HUES6 (cell line): Measurements from ENCODE around the gene DPP9.
A peak's percentile ranks its signal among the peaks of the same experiment; 100 is the strongest.
"Not testable (repeated sequence)": the region's sequence is repeated elsewhere in the genome, so short reads cannot be mapped to it uniquely, and the experiment has no call there.

Experiments used
- H3K27ac ChIP-seq: 2 replicates; pipeline ENCODE4 v1.7.0; 2013; ENCODE audit warnings: low read depth, mild to moderate bottlenecking, low read length, inconsistent platforms
- H3K27me3 ChIP-seq: 2 replicates; pipeline ENCODE4 v1.6.1; 2013; ENCODE audit warnings: low read length; ENCODE audit not compliant: control insufficient read depth, insufficient read depth
- H3K36me3 ChIP-seq: 2 replicates; pipeline ENCODE4 v1.6.1; 2013; ENCODE audit warnings: low read length; ENCODE audit not compliant: control insufficient read depth, insufficient read depth
- H3K4me1 ChIP-seq: 2 replicates; pipeline ENCODE4 v1.6.1; 2013; ENCODE audit warnings: low read length; ENCODE audit not compliant: control insufficient read depth, insufficient read depth
- H3K4me3 ChIP-seq: 2 replicates; pipeline ENCODE4 v1.5.1; 2013; ENCODE audit warnings: low read depth, low read length
- H3K9ac ChIP-seq: one replicate; pipeline ENCODE4 v1.6.1; 2013; ENCODE audit warnings: mild to moderate bottlenecking, low read length
- H3K9me3 ChIP-seq: 2 replicates; pipeline ENCODE4 v1.6.1; 2013; ENCODE audit warnings: low read depth, low read length; ENCODE audit not compliant: control insufficient read depth, insufficient read depth

DPP9 gene

GRCh38 chr19:4755459-4755858, 31.8 kb upstream of the DPP9 start:
- peaks cover 28% of the 10 kb centered on the region for H3K27me3 ChIP-seq
- no peak overlapping the region for H3K27ac ChIP-seq
- peaks cover 8% of the 10 kb centered on the region for H3K4me1 ChIP-seq
- no peak overlapping the region for H3K4me3 ChIP-seq
- no peak overlapping the region for H3K9ac ChIP-seq
- H3K9me3 ChIP-seq: no peaks in the 10 kb centered on the region
- no peaks in the 10 kb centered on the region for H3K36me3 ChIP-seq

GRCh38 chr19:4754248-4754647, 30.6 kb upstream of the DPP9 start:
- Histone ChIP-seq H3K27ac (no peak overlapping the region), H3K4me3 (no peak overlapping the region), H3K9ac (no peak overlapping the region), H3K4me1 (peaks cover under 1% of the 10 kb centered on the region; the same call in 1 of the 2 replicates), H3K27me3 (peaks cover 22% of the 10 kb centered on the region), H3K36me3 (no peaks in the 10 kb centered on the region), H3K9me3 (no peaks in the 10 kb centered on the region)

DNA sequence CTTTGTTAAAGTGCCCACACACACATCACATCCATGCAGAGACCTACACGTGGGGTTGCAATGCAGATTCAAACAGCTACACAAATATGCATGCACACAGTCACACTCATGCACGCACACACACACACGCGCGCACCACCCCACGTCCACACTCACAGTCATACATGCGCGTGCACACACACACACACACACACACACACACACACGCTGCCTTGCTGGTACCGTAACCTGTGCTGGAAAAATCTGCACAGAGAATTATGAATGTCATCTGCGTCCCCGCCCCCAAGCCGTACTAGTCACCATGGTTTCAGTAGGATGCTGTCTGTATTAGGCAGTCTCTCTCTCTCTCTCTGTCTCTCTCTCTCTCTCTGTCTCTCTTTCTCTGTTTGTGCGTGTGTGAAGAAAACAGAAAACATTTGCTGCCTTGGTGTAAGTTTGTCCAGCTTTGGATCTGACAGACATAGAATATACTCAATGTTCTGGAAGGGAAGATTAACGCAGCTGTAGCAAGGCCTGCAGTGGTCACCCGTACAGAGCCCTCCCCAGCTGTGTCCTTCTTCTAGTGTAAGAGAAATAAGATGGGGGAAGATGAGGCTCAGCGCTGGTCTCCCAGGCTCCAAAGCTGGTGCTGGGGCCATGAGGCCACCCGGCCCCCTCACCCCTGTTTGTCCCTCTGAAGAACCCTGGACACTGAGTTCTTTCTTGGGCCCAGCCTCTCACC, 26.4 kb upstream of the DPP9 start:
- Histone ChIP-seq H3K27me3 (peaks cover 13% of the 10 kb centered on the region; the same call in 1 of the 2 replicates), H3K36me3 (no peaks in the 10 kb centered on the region), H3K4me3 (no peak overlapping the region), H3K27ac (no peak overlapping the region), H3K9ac (no peak overlapping the region), H3K4me1 (no peaks in the 10 kb centered on the region), H3K9me3 (no peaks in the 10 kb centered on the region)

DNA sequence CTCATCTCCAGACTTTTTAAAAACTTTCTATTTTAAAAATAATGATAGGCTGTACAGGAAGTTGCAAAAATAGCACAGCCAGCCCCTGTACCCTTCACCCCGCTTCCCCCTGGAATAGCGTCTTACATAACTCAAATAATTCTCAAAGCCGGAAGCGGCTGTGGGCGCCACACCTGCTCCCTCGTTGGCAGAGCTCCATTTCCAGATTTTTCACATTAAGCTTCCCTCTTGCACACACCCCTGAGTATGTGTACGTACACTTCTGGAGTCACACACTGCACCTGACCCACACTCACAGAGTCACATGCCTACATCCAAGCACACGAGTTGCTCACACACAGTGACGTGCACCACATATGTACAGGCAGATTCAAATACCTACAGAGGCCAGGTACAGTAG, 24.9 kb upstream of the DPP9 start:
- Histone ChIP-seq H3K4me3 (no peak overlapping the region), H3K36me3 (no peaks in the 10 kb centered on the region), H3K4me1 (no peaks in the 10 kb centered on the region), H3K9me3 (no peaks in the 10 kb centered on the region), H3K27ac (no peak overlapping the region), H3K27me3 (peaks cover 13% of the 10 kb centered on the region; the same call in 1 of the 2 replicates), H3K9ac (no peak overlapping the region)

DNA sequence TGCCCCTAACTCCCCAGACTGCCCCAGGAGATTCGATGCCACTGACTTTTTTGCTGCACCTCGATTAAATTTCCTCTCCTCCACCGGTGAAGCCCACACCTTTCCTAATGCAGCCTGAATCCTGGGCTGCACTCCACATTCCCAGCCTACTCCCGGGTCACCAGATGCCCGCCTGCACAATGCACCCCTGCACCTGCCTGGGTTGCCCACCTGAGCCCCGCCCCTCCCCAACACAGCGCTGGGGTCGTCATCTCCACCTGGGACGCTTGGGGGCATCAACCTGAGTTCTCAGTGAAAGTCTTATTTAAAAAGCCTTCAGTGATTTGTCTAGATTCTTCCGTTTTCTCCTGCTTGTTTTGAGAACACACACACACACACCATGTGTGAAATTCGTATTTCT, 24.5 kb upstream of the DPP9 start:
- Histone ChIP-seq H3K27me3 (peaks cover 13% of the 10 kb centered on the region; the same call in 1 of the 2 replicates), H3K27ac (no peak overlapping the region), H3K4me3 (no peak overlapping the region)

DNA sequence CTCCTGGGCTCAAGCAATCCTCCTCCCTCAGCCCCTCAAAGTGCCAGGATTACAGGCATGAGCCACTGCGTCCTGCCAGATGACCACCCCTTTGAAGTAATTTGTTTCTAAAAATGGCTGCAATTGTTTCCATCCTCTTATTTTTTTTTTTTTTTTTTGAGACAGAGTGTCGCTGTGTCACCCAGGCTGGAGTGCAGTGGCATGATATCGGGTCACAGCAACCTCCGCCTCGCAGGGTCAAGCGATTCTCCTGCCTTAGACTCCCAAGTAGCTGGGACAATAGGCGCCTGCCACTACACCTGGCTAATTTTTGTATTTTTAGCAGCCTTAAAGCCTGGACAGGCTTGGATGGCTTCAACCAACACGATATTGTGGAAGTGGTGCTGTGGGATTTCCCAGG, 22.3 kb upstream of the DPP9 start:
- Histone ChIP-seq H3K9ac (no peak overlapping the region), H3K36me3 (no peaks in the 10 kb centered on the region), H3K9me3 (no peaks in the 10 kb centered on the region), H3K4me1 (peaks cover 11% of the 10 kb centered on the region), H3K27me3 (peaks cover 13% of the 10 kb centered on the region; the same call in 1 of the 2 replicates), H3K4me3 (no peak overlapping the region), H3K27ac (no peak overlapping the region)

More for the DNA sequence above, 24.5 kb upstream of the DPP9 start:
- Histone ChIP-seq H3K9ac (no peak overlapping the region), H3K36me3 (no peaks in the 10 kb centered on the region), H3K9me3 (no peaks in the 10 kb centered on the region), H3K4me1 (peaks cover 3% of the 10 kb centered on the region)

DNA sequence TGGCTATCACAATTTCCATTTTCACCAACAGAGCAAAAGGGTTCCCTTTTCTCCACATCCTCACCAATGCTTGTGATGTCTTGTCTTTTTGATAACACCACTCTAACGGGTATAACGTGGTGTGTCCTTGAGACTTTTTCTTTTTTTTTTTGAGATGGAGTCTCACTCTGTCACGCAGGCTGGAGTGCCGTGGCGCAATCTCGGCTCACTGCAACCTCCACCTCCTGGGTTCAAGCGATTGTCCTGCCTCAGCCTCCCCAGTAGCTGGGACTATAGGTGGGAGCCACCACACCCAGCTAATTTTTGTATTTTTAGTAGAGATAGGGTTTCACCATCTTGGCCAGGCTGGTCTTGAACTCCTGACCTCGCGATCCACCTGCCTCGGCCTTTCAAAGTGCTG, 21.5 kb upstream of the DPP9 start:
- Histone ChIP-seq H3K27me3 (peaks cover 13% of the 10 kb centered on the region; the same call in 1 of the 2 replicates), H3K4me1 (peaks cover 11% of the 10 kb centered on the region)
- not testable (repeated sequence) for H3K9ac ChIP-seq, H3K4me3 ChIP-seq, H3K27ac ChIP-seq, H3K9me3 ChIP-seq, H3K36me3 ChIP-seq

GRCh38 chr19:4744451-4745174, 21.0 kb upstream of the DPP9 start:
- Histone ChIP-seq H3K36me3 (no peaks in the 10 kb centered on the region), H3K4me1 (peaks cover 11% of the 10 kb centered on the region), H3K9me3 (no peaks in the 10 kb centered on the region), H3K27ac (no peak overlapping the region), H3K4me3 (no peak overlapping the region), H3K9ac (no peak overlapping the region), H3K27me3 (peaks cover 13% of the 10 kb centered on the region; the same call in 1 of the 2 replicates)

DNA sequence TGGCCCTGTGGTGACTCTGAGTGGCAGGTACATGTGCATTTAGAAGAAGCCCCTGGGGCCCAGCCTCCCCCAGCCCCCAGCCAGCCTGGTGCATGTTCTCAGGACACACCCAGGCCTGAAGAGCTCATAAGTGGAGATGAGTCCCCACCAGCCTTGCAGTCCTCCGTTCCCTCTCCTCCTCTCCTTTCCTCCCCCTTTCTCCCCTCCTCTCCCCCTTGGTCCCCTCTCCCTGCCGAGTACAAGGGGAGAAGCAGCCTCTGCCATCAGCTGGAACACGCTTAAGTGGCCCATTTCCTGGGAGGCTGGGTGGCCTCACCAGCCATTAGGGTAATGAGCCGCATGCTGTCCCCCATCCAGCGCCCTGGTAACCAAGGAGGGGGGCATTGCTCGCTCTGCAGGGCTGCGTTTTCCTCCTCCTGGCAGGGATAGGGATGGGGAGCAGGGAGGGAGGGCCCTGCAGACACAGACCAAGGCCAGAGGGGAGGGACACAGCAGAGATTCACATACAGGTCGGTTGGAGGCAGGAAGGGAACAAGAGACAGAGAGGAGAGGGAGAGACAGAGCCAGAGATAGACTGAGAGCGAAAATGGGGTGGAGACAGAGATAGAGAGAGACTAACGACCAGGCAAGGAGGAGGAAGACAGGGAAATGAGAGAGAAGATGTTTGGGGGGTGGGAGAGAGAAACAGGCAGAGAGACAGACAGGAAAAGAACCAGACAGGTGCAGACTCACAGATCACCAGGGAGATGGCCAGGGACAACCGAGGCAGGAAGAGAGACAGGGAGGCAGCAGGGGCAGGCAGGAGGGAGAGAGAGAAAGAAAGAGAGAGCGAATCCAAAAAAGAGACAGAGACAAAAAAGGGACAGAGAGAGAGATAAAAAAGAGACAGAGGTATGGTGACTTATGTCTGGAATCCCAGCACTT, 19.3 kb upstream of the DPP9 start:
- H3K9ac ChIP-seq: no peak overlapping the region
- no peaks in the 10 kb centered on the region for H3K9me3 ChIP-seq
- H3K27ac ChIP-seq: no peak overlapping the region
- peak overlapping the region; percentile 32 for H3K4me3 ChIP-seq
- H3K36me3 ChIP-seq: no peaks in the 10 kb centered on the region
- H3K27me3 ChIP-seq: peaks cover 5% of the 10 kb centered on the region; the same call in 1 of the 2 replicates
- H3K4me1 ChIP-seq: peaks cover 13% of the 10 kb centered on the region

- H3K27me3 ChIP-seq: no peaks in the 10 kb centered on the region; the same call in 1 of the 2 replicates
- no peaks in the 10 kb centered on the region for H3K9me3 ChIP-seq
- H3K9ac ChIP-seq: no peak overlapping the region
- H3K4me1 ChIP-seq: peaks cover 13% of the 10 kb centered on the region
- no peaks in the 10 kb centered on the region for H3K36me3 ChIP-seq
- H3K27ac ChIP-seq: no peak overlapping the region
- H3K4me3 ChIP-seq: no peak overlapping the region
These were observed 16.4 kb upstream of the DPP9 start for GRCh38 chr19:4740092-4740491.
